Central memory CD8-positive, alpha-beta T cell (primary cell): ENCODE data around the gene SIRT3.
A peak's percentile ranks its signal among the peaks of the same experiment; 100 is the strongest.

Source experiments
- ATAC-seq: fragments of 150-1000 bp; cut with Tn5 transposase; replicated peaks from 2 replicates; pipeline ENCODE4 v1.10.0; 2022; ENCODE audit warnings: mild to moderate bottlenecking, moderate FRiP score, moderate number of reproducible peaks; ENCODE audit not compliant: poor library complexity, severe bottlenecking; ENCODE audit errors: extremely low read depth
- DNase-seq, 2 donors: peaks; one replicate each; pipeline ENCODE4 v3.0.0; 2021; ENCODE audit warnings: low spot score in 2 of 2
- H3K27ac Mint-ChIP-seq: one replicate; pipeline ENCODE4 v1.8.0; 2022; ENCODE audit warnings: low read depth, mild to moderate bottlenecking, moderate library complexity, mixed read lengths
- H3K27me3 Mint-ChIP-seq: one replicate; pipeline ENCODE4 v1.8.0; 2022; ENCODE audit warnings: mixed read lengths
- H3K36me3 Mint-ChIP-seq: one replicate; pipeline ENCODE4 v1.8.0; 2022; ENCODE audit warnings: mild to moderate bottlenecking, moderate library complexity, mixed read lengths; ENCODE audit not compliant: insufficient read depth
- H3K4me1 Mint-ChIP-seq: one replicate; pipeline ENCODE4 v1.8.0; 2022; ENCODE audit warnings: mixed read lengths
- H3K4me3 Mint-ChIP-seq: one replicate; pipeline ENCODE4 v1.8.0; 2022; ENCODE audit warnings: mild to moderate bottlenecking, moderate library complexity, mixed read lengths
- H3K9me3 Mint-ChIP-seq: one replicate; pipeline ENCODE4 v1.8.0; 2022; ENCODE audit warnings: mixed read lengths

The SIRT3 gene

DNA sequence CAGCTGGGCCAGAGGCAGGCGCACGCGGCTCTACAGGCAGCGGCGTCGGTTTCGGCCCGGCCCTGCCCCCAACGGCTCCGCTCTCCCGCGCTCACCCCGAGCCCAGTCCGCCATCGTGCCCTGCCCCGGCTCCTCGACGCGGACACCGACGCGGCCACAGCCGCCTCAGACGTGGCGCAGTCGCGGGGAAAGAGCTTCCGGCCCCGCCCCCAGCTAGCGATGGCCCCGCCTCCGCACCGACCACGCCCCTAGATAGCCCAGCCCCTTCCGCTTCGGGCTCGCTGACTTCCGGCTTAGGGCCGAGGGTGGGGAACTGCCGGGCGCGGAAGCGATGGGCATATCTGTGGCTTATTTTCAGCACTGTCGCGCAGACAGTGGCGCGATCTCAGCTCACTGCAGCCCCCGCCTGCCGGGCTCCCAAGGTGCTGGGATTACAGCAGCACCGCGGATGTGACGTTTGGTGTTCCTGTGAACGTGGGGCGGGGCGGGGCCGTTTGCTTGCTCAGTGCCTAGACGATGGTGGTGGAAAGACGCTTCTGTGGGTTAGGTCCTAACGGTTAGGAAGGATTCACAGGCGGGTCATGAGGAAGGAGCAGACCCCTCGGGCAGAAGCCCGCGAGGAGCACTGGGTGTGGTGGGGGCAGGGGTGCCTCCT lies 28.8 kb downstream of the SIRT3 start, which contains the start of the genes BET1L and RIC8A:
BET1L (minus strand) TSS at position 192 of the 655 bp plus-strand sequence; CDS start at position 114, 78 bp downstream.
RIC8A (plus strand) TSS at position 501 of the 655 bp plus-strand sequence. CDS start 1,147 bp downstream, outside the sequence.
- peaks cover 52% of the 10 kb centered on the region for H3K4me1 Mint-ChIP-seq
- H3K27me3 Mint-ChIP-seq: no peaks in the 10 kb centered on the region
- peaks cover 45% of the 10 kb centered on the region for H3K36me3 Mint-ChIP-seq
- peak within 1 kb of the TSS; percentile 91 for H3K4me3 Mint-ChIP-seq
- DNase-seq: peak; percentile 97 to 98
- H3K9me3 Mint-ChIP-seq: no peaks in the 10 kb centered on the region
- H3K27ac Mint-ChIP-seq: peak within 1 kb of the TSS; percentile 97
- peak; percentile 81 for ATAC-seq

DNA sequence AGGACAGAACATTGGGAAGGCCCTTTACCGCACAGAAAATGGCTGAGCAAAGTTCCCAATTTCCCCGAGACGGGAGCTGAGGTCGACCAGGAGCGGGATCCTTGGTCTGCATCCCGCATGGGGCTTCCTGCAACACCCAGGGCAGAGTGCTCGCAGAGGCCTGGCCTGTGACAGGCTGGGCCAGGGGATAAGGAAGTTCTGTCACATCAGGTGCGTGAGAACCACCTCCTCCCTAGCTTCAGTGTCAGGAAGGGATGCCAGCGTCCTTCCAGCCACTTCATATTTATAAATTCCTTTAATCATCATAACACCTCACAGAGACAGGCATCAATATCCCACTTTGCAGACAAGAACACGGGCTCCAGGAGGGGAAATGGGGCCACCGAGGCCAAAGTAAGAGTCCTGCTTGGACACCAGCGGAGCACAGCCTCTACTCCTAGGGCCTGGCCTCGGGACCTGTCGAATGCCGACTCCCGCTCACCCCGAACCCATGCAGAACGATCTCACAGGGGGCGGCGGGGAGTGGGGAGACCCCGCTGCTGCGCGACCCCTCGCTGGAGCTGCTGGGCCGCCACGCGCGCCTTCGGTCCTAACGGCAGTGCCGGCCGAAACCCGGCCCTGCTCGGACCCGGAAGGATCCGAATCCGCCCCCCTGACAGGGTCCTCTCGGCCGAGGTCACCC lies 29.5 kb downstream of the SIRT3 start:
- H3K9me3 Mint-ChIP-seq: no peaks in the 10 kb centered on the region
- peaks cover 41% of the 10 kb centered on the region for H3K36me3 Mint-ChIP-seq
- DNase-seq (no peak), ATAC-seq (no peak)
- no peaks in the 10 kb centered on the region for H3K27me3 Mint-ChIP-seq
- H3K4me1 Mint-ChIP-seq: peaks cover 56% of the 10 kb centered on the region
- H3K27ac Mint-ChIP-seq: peak overlapping the region; percentile 97
- H3K4me3 Mint-ChIP-seq: peak overlapping the region; percentile 91

DNA sequence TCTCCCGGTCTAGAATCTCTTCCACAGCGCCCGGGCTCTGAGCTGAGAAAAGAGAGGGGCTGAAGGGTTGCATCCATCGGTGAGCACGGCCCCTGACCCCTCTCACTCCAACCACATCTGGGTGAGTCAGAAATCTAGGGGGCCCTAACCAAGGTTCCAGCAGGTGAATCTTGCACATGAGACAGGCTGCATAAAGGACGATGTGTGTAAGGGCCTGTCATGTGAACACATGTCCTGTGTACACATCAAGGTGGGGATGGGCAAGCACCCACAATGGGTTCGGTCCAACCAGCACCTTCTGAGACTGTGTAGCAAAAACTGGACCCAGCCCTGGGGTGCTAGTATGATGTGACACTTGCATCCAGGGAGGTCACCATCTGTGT lies 30.1 kb downstream of the SIRT3 start:
- Mint-ChIP-seq H3K4me1 (peaks cover 60% of the 10 kb centered on the region), H3K27me3 (no peaks in the 10 kb centered on the region), H3K4me3 (peak overlapping the region; percentile 91), H3K27ac (peak overlapping the region; percentile 97), H3K36me3 (peaks cover 35% of the 10 kb centered on the region), H3K9me3 (no peaks in the 10 kb centered on the region)
- peak in 1 of 2 donors; percentile 13 for DNase-seq
- no peak for ATAC-seq

DNA sequence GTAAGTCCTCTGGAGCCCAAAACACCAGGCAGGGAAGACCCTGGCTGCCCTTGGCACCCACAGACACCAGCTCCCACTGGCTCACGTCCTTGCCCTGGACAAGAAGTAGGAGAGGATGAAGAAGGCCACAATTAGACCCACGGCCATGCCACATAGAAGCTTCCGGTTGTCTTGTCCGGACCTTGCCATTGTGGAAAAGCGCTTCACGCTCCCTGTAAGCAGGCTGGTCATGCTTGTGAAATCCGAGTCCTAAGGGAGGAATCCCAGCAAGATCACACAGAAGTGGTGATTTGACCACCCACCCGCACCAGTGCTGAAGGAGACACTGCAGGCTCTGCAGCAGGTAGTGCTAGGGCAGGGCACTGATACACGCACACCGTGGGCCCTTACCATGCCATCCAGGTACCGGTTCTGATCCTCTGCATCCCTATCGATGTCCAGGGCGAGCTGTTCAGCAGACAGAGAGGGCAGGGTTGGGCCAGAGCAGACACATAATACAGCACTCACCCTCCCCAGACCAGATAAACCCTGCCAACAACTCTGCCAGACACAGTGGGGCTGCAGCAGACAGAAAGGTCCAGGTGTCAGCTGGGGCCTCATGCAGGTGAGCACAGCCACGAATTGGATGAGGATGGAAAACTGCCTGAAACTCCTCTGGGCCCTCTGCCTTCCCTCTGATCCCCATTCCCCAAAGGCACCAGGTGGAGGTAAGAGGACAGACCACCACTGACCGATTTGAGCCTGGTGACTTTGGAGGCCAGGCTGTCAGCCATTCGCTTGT lies 30.7 kb downstream of the SIRT3 start:
- peak overlapping the region; percentile 97 for H3K27ac Mint-ChIP-seq
- H3K4me3 Mint-ChIP-seq: peak overlapping the region; percentile 91
- H3K27me3 Mint-ChIP-seq: no peaks in the 10 kb centered on the region
- peaks cover 34% of the 10 kb centered on the region for H3K36me3 Mint-ChIP-seq
- H3K9me3 Mint-ChIP-seq: no peaks in the 10 kb centered on the region
- ATAC-seq (no peak), DNase-seq (peak in 1 of 2 donors; percentile 8)
- peaks cover 60% of the 10 kb centered on the region for H3K4me1 Mint-ChIP-seq

DNA sequence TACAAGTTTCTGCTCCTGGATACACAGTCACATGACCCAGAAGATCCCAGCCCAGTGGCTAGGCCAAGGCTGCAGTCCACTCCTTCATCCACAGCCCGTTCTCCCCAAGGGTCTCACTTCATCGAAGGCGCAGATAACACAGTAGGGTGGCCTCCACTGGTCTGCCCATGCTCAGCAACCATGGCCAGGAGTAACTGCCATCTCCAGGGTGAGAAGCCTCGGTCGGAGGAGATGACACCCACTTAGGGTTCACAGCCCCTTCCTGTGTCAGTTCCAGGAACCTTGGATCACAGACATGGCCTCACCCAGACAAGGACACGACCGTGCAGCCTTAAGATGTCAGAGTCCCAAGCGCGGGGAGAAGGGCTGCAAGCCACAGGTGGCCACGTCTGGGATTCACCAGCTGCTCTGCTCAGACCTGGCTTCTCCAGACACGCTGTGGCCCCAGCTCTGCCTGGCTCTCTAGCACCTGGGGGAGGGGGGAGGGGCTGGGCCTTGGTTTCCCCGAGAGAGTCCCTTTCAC lies 31.5 kb downstream of the SIRT3 start:
- H3K36me3 Mint-ChIP-seq: peaks cover 32% of the 10 kb centered on the region
- H3K27ac Mint-ChIP-seq: no peak overlapping the region

DNA sequence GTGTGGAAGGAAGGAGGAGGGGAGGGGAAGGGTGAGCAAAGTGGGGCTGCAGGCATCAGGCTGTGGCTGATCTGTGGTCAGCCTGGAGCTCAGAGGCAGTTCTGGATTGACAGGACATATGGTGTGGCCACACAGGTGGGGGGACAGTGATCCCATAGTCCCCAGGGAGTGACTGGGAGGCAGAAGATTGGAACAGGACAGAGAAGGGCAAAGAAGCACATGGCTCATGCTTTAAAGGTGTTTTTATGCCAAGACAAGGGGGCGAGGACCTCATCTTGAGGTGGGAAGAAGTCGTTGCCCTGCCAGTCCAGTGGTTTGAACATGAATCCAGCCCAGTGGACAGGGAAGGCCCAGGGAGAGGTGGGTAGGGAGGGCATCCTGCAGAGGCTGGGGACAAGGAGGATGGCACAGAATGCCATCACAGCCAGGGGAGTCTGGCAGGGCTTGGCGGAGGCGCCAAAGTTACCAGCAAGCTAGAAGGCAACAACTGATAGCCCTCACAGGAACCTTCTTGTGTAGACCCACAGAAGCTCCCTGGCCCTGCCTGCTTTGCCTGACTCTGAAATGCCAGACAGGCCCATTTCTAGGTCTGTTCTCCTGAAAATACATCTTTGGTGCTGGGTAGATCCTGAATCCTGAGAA lies 32.1 kb downstream of the SIRT3 start:
- DNase-seq (no peak), ATAC-seq (no peak)
- H3K9me3 Mint-ChIP-seq: no peaks in the 10 kb centered on the region
- H3K27ac Mint-ChIP-seq: peak overlapping the region; percentile 74
- peak overlapping the region; percentile 10 for H3K4me3 Mint-ChIP-seq
- peaks cover 49% of the 10 kb centered on the region for H3K4me1 Mint-ChIP-seq
- no peaks in the 10 kb centered on the region for H3K27me3 Mint-ChIP-seq
- peaks cover 33% of the 10 kb centered on the region for H3K36me3 Mint-ChIP-seq

More for the DNA sequence above, 31.5 kb downstream of the SIRT3 start:
- Mint-ChIP-seq H3K4me1 (peaks cover 53% of the 10 kb centered on the region), H3K9me3 (no peaks in the 10 kb centered on the region), H3K27me3 (no peaks in the 10 kb centered on the region), H3K4me3 (no peak overlapping the region)
- no peak for ATAC-seq
- DNase-seq: peak in 1 of 2 donors; percentile 12

DNA sequence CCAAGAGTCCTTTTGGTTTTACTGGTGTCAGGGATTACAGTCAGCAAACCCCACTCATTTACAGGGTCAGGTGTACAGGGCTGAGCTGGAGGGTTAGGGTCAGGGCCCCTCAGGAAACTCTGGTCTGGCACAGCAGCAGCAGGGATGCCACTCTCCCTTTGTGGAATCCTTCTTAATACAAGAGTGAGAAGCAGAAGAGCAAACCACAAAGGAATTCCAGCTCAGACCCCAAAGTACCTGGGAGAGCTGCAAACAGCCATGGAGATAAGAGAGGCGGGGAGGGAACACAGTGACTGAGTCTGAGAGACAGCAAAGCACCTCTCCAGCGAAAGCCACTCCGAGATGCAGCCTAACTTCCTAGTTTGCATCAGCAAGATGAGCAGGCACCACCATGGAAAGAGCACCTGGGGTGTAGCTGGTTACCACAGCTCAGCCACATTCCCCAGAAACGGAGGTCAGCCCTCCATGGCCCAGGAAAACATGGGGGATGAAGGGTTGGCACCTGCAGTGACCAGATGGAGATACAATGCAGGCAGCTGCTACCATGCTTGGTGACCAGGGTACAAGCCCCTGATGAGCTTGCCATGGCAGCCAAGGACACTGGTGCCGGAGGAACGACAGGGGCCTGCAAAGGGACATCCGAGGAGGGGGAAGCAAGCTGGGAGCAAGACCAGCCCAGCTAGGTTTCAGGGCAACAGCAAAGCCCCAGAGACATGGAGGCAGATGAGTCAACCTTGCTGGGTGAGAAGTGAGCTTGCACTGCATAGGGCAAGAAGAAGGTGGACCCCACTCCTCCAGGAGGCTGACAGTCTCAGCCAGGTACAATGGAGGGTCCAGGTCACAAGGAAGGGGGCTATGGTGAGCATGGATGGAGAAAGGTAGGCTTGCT lies 32.8 kb downstream of the SIRT3 start:
- H3K4me1 Mint-ChIP-seq: peaks cover 46% of the 10 kb centered on the region
- no peaks in the 10 kb centered on the region for H3K27me3 Mint-ChIP-seq
- no peaks in the 10 kb centered on the region for H3K9me3 Mint-ChIP-seq
- peaks cover 31% of the 10 kb centered on the region for H3K36me3 Mint-ChIP-seq
- H3K4me3 Mint-ChIP-seq: peak overlapping the region; percentile 10
- H3K27ac Mint-ChIP-seq: peak overlapping the region; percentile 74
- DNase-seq (no peak), ATAC-seq (no peak)

DNA sequence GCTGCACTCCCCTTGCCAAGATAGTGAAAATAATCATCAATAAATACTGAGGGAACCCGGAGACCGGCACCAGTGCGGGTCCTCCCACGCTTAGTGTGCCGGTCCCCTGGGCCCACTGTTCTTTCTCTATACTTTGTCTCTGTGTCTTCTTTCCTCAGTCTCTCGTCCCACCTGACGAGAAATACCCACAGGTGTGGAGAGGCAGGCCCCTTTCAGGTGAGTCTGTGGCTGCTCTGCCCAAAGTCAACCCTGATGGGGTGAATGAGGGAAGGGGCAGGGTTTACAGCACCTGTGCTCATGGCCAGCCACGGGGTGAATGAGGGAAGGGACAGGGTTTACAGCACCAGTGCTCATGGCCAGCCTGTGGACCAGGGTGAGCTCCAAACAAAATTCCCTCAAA lies 33.7 kb downstream of the SIRT3 start:
- Mint-ChIP-seq H3K36me3 (peaks cover 24% of the 10 kb centered on the region), H3K4me3 (no peak overlapping the region), H3K27me3 (no peaks in the 10 kb centered on the region), H3K27ac (no peak overlapping the region), H3K9me3 (no peaks in the 10 kb centered on the region), H3K4me1 (peaks cover 42% of the 10 kb centered on the region)
- no peak for ATAC-seq
- DNase-seq: no peak

DNA sequence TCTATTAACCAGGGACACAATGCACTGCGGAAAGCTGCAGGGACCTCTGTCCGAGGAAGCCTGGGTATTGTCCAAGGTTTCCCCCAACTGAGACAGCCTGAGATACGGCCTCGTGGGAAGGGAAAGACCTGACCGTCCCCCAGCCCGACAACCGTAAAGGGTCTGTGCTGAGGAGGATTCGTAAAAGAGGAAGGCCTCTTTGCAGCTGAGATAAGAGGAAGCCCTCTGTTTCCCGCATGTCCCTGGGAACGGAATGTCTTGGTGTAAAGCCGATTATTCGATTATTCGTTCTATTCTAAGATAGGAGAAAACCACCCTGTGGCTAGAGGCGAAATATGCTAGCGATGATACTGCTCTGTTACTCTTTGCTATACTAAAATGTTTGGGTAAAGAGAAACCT lies 34.2 kb downstream of the SIRT3 start:
- ATAC-seq: no peak
- H3K9me3 Mint-ChIP-seq: no peaks in the 10 kb centered on the region
- H3K36me3 Mint-ChIP-seq: peaks cover 20% of the 10 kb centered on the region
- H3K4me3 Mint-ChIP-seq: no peak overlapping the region
- peak in 1 of 2 donors; percentile 6 for DNase-seq
- no peak overlapping the region for H3K27ac Mint-ChIP-seq
- H3K27me3 Mint-ChIP-seq: no peaks in the 10 kb centered on the region
- peaks cover 37% of the 10 kb centered on the region for H3K4me1 Mint-ChIP-seq

DNA sequence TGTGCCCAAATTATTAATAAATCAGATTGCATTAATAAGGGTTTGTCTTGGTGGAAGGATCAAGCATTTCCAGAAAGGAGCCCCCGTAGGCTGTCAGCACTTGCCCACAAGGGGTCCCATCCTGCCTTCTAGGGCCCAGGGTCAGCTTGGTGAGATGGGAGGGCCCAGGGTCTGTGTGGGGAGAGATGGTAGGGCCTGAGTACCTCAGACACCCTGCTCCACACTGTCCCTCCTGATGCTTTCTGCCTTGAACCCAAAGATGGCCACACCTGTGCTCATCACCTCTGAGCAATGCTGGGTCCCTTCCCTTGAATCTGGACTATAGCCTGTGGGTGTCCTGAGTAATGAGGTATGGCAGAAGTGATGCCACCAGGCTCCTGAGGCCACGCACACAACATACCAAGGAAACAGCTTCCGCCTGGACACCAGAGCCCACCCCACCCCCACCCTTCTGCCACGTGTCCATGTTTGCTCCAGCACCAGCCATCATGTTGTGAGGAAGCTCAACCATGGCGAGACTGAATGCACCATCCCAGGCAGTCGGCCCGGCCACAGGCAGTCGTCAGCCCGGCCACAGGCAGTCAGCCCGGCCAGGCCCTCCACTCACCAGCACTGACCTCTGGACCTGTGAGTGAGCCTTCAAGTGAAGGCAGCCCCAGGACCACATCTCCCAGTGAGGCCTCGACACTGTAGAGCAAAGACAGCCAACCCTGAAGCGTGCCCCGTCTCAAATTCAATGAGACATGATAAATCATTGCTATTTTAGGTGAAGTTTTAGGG lies 35.7 kb downstream of the SIRT3 start:
- Mint-ChIP-seq H3K4me3 (no peak overlapping the region), H3K4me1 (peaks cover 25% of the 10 kb centered on the region), H3K27me3 (no peaks in the 10 kb centered on the region), H3K27ac (no peak overlapping the region), H3K9me3 (no peaks in the 10 kb centered on the region), H3K36me3 (peaks cover 12% of the 10 kb centered on the region)
- ATAC-seq (no peak), DNase-seq (no peak)

GRCh38 chr11:199782-200181 lies 36.4 kb downstream of the SIRT3 start:
- Mint-ChIP-seq H3K36me3 (peaks cover 10% of the 10 kb centered on the region), H3K4me1 (peaks cover 25% of the 10 kb centered on the region), H3K4me3 (no peak overlapping the region), H3K27me3 (no peaks in the 10 kb centered on the region), H3K9me3 (no peaks in the 10 kb centered on the region), H3K27ac (no peak overlapping the region)
- DNase-seq (peak in 1 of 2 donors; percentile 12), ATAC-seq (no peak)
